NCI-H2227 treated with DMSO at 0.1 percent for 48 hours (cell line): Measurements from ENCODE around the gene NCCRP1.
"Not testable (repeated sequence)": the region's sequence is repeated elsewhere in the genome, so short reads cannot be mapped to it uniquely, and the experiment has no call there.

Source experiments
- DNase-seq: peaks from one replicate; lab custom pipeline; 2025; lab: John Stamatoyannopoulos, UW

NCCRP1 gene

DNA sequence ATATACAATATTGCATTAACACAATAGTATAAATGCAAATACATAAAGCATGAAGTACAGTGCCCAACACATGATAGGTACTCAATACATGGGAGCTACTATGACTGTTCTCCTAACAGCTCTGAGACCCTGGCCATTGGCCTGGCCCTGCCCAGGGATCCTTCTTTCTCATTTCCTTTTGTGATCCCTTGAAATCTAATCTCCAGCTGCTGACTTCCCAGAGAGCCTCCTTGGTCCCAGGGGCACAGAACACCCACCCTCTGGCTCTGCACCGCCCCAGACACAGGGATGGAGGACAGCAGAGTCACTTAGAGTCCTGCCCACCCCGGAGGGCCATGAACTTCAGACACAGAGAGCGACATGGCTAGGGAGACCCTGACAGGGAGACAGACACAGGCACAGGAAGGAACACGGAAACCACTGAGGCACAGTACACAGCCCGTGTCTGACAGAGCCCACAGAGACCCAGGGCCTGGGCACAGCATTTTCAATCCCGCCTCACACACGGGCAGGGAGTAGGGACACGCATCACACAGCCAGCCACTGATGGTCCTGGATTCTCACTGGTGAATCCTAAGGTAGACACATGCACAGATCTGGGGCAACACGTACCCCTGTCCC is 11.5 kb downstream of the NCCRP1 start:
- DNase-seq = no peak

DNA sequence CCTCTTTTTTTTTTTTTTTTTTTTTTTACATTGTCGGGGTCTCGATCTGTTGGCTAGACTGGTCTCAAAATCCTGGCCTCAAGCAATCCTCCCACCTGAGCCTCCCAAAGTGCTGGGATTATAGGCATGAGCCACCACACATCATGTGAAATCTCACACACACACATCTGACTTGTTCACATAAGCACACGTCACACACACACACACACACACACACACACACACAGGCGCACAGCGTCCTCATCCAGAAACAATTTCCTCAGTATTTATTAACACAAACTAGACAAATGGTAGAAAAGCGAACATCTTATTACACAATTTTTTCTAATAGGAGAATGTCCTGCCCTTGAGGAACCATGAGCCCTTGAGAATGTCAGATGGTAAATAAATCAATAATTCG is 12.4 kb downstream of the NCCRP1 start:
- DNase-seq = no peak

DNA sequence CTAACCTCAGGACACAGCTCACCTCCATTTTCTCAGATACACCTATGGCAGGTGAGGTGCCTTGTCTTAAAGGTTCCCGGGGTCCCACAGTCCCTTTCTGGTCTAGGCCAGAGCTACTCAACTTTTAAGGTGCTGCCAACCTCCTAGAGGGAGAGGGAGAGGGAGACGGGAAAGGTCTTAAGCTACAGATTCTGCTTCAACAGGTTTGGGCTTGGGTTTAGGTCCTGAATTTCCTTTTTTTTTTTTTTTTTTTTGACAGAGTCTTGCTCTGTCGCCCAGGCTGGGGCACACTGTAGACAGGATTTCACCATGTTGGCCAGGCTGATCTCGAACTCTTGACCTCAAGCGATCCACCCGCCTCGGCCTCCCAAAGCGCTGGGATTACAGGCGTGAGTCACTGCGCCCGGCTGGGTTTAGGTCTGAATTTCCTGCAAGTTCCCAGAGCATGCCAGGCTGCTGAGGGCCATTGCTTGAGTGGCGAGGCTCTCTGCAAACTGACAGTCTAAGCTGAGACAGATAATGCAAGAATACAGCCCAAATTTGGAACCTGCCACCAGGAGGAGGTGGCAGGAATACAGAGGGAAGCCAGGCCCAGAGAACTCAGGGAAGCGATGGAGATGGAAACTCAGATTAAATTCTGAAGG is 15.1 kb downstream of the NCCRP1 start:
- DNase-seq = no peak

DNA sequence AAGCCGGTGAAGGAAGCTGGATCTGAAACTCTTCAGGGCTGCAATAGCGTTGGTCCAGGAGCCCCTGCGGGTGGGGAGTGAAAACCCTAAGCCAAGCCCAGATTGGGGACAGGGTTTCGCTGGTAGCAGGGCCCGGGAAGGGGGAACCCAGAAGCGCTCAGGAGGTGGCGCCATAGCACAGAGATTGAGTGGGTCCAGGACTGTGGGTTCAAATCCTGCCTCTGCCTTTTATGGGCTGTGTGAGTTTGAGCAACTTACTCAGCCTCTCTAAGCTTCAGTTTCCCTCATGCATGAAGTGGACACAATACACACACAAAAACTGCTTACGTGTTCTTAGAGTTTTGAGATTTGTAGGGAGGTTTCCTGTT is 15.6 kb downstream of the NCCRP1 start:
- no peak for DNase-seq

DNA sequence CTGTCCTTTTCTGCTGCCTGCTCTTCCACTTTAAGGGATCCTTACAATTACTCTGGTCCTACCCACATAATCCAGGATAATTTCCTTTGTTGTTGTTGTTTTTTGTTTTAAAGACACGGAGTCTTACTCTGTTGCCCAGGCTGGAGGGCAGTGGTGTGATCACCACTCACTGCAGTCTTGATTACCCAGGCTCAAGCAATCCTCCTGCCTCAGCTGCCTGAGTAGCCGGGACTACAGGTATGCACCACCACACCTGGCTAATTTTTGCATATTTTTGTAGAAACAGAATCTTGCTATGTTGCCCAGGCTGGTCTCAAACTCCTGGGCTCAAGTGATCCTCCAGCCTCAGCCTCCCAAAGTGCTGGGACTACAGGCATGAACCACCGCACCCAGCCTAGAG is 18.6 kb downstream of the NCCRP1 start:
- DNase-seq = not testable (repeated sequence)

DNA sequence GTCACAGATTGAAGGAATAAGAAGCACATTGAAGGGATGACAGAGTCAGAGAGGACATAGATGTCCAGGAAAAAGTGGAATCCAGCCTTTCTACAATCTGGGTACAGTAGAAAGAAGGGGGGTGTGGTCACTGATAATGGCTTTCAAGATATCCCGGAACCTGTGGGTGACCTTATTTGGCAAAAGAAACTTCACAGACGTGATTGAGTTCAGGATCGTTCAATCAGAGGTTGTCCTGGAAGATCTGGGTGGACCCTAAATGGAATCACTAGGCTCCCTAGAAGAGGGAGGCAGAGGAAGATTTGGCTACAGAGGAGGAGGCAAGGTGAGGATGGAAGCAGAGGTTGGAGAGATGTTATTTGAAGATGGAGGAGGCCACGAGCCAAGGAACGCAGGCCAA is 20.3 kb downstream of the NCCRP1 start:
- no peak for DNase-seq

DNA sequence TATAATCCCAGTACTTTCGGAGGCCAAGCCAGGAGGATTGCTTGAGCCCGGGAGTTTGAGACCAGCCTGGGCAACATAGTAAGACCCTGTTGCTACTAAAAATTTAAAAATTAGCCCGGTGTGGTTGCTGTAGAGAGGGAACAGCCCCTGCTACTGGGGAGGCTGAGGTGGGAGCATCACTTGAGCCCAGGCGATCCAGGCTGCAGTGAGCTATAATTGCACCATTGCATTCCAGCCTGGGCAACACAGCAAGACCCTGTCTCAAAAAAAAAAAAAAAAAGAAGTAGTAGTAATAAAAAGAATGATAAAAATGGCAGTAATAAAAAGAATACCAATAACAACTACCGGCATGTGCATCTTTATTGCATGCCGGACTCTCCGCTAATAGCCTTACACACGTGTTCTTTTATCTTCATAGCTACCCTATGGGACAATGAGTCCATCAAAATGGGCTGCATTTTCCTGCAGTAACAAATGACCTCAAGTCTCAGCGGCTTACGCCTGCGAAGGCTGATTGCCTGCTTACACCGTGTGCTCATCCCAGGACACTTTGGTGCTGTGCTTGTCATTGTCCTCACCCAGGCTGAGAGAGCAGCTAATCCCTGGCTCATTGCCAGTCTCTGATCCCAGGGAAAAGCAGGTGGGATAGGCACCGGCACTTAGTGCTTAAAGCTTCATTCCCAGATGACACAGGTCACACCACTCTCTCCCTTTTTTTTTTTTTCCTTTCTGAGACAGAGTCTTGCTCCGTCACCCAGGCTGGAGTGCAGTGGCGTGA is 21.7 kb downstream of the NCCRP1 start:
- DNase-seq = no peak

DNA sequence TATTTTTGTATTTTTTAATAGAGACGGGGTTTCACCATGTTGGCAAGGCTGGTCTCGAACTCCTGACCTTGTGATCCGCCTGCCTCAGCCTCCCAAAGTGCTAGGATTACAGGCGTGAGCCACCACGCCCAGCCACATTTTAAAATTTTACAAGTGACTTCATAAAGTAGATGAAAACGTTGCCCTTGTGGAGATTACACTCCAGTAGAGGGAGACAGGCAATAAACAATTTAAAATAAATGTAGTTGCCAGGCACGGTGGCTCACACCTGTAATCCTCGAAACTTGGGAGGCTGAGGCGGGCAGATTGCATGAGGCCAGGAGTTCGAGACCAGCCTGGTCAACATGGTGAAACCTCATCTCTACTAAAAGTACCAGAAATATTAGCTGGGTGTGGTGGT is 22.3 kb downstream of the NCCRP1 start:
- not testable (repeated sequence) for DNase-seq

DNA sequence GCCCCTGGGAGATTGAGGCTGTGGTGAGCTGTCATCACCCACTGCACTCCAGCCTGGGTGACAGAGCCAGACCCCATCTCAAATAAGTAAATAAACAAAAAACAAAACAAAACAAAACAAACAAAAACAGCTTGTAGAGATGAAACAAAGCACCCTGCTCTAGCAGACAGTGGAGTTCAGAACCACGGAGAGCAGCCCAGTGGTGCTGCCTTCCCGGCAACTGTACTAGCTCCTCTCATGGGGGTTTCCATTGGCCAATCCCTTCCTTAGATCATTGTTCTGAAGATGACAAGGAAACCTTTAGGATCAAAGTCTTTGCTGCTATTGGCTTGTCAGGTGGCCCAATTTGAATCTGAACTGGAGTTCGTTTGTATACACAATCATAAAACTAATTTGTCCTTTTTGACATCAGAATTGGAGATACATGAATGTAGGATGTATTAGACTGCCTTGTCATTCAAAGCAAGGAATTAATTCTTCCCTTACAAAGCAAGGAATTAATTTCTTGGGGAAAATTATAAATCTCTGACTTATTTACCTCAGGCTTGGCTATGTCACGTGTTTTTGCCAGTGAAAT is 27.0 kb downstream of the NCCRP1 start:
- DNase-seq = no peak

DNA sequence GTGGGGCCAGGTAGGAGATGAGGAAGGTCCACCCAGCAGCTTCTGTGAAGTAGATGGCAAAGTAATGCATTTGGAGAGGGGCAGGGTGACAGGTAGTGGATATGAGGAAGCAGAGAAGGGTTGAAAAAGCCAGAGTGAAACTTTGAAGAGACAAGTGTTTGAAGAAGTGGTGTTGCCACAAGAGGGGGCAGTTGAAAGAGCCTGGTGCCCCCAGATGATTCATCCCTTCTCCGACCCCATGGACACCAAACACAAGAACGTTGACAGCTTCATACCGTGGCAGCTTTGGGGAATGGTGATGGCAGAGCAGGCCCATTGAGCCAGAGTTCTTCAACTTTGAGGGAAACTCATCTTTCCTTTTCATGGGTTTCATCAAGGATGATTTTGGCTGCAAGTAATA is 28.1 kb downstream of the NCCRP1 start:
- DNase-seq = no peak

DNA sequence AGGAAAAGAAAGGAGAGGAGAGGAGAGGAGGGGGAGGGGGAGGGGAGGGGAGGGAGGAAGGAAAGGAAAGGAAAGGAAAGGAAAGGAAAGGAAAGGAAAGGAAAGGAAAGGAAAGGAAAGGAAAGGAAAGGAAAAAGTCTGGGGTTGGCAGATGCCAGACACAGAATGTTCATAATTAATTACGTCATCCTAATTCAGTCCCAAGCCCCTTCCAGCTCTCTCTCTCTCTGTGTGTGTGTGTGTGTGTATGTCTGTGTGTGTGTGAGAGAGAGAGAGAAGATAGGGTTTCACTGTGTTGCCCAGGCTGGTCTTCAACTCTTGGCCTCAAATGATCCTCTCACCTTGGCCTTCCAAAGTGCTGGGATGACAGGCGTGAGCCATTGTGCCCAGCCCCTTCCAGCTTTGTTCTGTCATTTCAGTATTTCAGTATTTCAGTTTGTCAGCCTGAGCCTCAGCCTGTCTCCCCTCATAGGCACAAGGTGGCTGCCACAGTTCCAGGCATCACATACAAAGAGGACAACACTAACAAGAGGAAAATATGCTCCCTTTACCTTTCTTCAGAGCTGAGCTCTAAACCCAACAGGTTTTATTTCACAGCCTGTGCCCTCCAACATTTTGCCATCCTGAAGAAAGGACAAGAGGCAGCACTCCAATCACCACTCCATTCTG is 33.5 kb downstream of the NCCRP1 start:
- no peak for DNase-seq

DNA sequence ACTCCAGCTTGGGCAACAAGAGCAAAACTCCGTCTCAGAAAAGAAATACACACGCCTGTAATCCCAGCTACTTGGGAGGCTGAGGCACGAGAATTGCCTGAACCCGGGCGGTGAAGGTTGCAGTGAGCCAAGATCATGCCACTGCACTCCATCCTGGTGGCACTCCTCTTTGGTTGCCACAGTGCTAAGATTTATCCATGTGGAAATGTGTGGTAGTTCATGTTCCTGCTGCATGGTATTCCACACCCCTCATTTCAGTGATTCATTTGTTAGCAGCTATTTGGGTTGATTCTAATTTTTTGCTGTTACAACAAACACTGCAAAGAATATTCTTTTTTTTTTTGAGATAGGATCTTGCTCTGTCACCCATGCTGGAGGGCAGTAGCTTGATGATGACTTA is 35.9 kb downstream of the NCCRP1 start:
- no peak for DNase-seq

DNA sequence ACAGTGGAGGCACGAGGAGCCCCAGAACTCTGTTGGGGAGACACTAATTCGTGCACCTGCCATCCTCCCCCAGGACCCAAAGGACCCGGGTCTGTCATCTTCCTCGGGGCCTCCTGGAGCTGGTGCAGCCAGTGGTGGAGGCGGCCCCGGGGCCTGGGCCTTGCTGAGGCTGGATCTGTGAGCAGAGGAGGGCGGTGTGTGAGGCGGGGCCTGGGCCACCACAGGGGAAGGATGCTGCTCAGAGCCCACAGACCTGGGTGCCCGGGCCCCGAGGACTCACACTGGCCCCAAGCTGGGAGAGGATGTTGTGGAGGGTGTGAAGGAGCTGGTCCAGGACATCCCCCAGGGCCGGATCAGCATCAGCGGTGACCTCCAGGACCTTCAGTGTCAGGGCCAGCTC is 39.8 kb downstream of the NCCRP1 start:
- DNase-seq = no peak

DNA sequence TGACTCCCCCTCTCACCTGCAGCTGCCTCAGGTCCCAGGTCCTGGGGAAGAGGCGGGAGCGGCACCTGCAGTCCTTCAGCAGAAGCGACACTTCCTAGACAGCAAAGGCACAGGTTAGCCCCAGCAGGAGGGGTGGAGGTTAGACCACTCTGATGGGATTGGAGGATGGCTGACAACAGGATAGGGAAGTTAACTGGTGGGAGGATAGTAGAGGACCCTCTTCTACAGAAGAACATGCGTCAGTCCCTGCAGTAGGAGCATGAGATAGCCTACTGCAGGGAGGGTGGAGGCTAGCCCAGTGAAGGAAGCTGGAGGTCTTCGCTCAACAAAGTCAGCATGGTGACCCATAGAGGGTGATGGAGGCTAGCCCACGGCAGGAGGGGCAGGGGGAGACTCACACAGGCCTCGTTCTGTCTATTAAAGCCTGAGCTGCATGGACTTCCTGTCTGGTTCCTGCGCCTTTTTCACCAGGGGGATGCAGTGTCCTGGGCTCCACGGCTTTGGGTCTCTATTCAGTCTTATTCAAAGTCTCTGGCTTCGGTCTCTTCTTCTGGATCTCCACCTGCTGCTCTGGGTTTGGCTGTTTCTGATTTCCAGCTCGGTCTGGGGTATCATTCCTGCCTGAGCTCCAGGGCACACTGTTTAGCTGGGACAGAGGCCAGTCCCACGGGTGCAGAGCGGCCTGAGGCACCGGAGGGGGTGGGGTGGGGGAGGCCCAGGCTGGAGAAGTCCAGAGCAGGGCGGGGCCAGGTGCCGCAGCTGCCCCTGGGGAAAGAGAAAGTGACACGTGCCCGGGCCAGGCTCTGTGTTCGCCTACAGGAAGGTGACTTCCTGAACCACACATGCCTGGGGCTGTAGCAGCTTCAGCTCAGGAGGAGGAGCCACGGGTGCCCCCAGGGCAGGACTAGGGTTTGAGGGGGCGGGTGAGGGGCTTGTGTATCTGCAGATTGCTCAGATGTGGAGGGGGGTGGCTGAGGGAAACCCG is 40.7 kb downstream of the NCCRP1 start:
- no peak for DNase-seq

DNA sequence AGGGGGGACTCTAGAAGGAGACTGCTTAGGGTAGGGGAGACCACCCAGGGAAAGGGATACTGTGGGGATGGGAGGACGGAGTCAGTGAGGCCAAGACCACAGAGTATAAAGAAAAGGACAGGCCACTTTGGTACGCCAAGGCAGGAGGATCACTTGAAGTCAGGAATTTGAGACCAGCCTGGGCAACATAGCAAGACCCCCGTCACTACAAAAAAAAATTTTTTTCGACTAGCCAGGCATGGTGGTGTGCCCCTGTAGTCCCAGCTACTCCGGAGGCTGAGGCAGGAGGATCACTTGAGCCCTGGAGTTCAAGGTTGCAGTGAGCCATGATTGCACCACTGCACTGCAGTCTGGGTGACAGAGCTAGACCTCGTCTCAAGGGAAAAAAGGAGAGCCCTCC is 41.4 kb downstream of the NCCRP1 start:
- no peak for DNase-seq

DNA sequence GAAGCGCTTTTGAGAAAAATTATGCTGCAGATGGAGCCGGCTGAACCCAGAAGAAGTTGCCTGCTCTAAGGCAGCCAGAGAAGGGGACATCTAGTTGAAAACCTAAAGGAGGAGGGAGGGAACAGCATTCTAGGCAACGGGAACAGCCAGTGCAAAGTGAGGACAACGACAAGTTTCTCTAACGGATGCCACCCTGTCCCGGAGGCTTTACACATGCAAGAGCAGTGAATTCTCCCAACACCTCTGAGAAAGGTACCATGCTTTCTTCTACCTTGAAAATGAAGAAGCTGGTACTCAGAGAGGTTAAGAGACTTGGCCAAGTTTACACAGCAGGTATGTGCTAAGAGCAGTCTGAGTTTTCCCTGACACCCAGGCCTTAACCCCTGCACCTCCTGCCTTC is 42.2 kb downstream of the NCCRP1 start:
- no peak for DNase-seq

DNA sequence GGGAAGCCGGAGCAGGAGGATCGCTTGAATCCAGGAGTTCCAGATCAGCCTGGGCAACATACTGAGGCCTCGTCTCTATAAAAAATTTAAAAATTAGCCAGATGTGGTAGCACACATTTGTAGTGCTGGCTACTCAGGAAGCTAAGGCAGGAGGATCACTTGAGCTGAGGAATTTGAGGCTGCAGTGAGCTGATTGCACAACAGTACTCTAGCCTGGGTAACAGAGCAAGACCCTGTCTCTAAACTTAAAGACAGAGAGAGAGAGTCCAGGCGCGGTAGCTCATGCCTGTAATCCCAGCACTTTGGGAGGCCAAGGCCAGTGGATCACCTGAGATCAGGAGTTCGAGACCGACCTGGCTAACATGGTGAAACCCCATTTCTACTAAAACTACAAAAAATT is 43.7 kb downstream of the NCCRP1 start:
- DNase-seq = no peak

DNA sequence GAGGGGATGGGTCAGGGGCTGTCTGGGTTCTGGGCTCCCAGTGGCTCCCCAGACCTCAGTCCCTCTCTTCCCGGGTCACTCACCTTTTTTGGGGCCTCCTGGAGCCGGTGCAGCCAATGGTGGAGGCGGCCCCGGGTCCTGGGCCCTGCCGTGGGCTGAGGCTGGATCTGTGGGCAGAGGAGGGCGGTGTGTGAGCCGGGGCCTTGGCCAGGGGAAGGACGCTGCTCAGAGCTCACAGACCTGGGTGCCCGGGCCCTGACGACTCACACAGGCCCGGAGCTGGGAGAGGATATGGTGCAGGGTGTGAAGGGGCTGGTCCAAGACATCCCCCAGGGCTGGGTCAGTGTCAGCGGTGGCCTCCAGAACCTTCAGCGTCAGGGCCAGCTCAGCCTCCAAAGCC is 47.0 kb downstream of the NCCRP1 start:
- not testable (repeated sequence) for DNase-seq

DNA sequence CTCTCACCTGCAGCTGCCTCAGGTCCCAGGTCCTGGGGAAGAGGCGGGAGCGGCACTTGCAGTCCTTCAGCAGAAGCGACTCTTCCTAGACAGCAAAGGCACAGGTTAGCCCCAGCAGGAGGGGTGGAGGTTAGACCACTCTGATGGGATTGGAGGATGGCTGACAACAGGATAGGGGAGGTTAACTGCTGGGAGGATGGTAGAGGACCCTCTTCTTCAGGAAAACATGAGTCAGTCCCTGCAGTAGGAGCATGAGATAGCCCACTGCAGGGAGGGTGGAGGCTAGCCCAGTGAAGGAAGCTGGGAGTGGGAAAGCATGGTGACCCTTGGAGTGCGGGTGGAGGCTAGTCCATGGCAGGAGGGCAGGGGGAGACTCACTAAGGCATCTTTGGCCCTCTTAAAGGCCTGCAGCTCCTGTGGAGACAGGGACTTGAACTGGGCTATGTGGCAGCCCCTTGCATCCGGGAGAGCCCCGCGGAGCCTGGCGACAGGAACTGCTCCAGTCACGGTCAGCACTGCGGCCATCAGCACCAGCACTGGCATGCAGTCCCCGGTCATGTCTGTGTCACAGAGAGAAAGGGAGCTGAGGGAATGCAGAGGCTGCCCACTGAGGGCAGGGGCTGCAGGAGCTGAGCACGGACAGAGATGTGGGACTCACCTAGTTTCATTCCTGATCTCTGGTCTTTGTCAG is 47.8 kb downstream of the NCCRP1 start, which contains the start of gene IFNL3:
TSS of gene IFNL3 (minus strand) at position 597 of the 691 bp plus-strand sequence. CDS start at position 558, 39 bp downstream.
- DNase-seq = not testable (repeated sequence)

DNA sequence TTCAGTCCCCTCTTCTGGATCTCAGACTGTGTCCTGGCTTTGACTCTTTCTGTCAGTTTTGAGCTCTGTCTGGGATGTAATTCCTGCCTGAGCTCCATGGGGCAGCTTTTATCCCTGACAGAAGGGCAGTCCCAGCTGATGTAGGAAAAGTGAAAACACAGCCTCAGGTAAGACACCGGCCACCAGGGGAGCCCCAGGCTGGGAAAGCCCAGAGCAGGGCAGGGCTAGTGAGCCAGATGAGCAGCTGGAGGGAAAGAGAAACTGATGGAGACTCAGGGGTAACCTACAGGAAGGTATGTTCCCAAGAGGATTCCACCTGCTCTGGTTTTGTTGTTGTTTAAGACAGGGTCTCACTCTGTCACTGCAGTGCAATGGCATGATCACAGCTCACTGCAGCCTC is 48.4 kb downstream of the NCCRP1 start:
- not testable (repeated sequence) for DNase-seq
